Uterus (tissue), 2 donors: Measurements from ENCODE around the gene MBNL1.

ENCODE experiments used
- POLR2A ChIP-seq, 2 donors: fragments of 450-650 bp; IDR thresholded peaks; one replicate each; pipeline ENCODE4 v1.6.1; 2016; ENCODE audit warnings: antibody characterized with exemption in 2 of 2, mild to moderate bottlenecking in 1 of 2, moderate library complexity in 1 of 2
- TF ChIP-seq, protein P1 (sequence below), 4 experiments: fragments of 200-600 bp in 2 of 4; fragments of 450-650 bp in 2 of 4; sonication (generic) in 2 of 4; IDR thresholded peaks; one replicate each; pipeline ENCODE4 v1.5.1; 2016 to 2019; ENCODE audit warnings: antibody characterized with exemption in 4 of 4, mild to moderate bottlenecking in 2 of 4, moderate library complexity in 1 of 4

- TF ChIP-seq, protein P1, sequence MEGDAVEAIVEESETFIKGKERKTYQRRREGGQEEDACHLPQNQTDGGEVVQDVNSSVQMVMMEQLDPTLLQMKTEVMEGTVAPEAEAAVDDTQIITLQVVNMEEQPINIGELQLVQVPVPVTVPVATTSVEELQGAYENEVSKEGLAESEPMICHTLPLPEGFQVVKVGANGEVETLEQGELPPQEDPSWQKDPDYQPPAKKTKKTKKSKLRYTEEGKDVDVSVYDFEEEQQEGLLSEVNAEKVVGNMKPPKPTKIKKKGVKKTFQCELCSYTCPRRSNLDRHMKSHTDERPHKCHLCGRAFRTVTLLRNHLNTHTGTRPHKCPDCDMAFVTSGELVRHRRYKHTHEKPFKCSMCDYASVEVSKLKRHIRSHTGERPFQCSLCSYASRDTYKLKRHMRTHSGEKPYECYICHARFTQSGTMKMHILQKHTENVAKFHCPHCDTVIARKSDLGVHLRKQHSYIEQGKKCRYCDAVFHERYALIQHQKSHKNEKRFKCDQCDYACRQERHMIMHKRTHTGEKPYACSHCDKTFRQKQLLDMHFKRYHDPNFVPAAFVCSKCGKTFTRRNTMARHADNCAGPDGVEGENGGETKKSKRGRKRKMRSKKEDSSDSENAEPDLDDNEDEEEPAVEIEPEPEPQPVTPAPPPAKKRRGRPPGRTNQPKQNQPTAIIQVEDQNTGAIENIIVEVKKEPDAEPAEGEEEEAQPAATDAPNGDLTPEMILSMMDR (IDR thresholded peaks at IDR 0.05): no peak
- TF ChIP-seq POLR2A (IDR thresholded peaks at IDR 0.05): no peak
Measured at GRCh38 chr3:152499791-152500385, 231.2 kb downstream of the MBNL1 start.
